HuH-7.5 (cell line): ENCODE measurements around the gene FCN3.
A peak's percentile ranks its signal among the peaks of the same experiment; 100 is the strongest.

Source experiments
- DNase-seq: peaks from one replicate; pipeline ENCODE4 v3.0.0; 2011; ENCODE audit warnings: low spot score

FCN3 gene

DNA sequence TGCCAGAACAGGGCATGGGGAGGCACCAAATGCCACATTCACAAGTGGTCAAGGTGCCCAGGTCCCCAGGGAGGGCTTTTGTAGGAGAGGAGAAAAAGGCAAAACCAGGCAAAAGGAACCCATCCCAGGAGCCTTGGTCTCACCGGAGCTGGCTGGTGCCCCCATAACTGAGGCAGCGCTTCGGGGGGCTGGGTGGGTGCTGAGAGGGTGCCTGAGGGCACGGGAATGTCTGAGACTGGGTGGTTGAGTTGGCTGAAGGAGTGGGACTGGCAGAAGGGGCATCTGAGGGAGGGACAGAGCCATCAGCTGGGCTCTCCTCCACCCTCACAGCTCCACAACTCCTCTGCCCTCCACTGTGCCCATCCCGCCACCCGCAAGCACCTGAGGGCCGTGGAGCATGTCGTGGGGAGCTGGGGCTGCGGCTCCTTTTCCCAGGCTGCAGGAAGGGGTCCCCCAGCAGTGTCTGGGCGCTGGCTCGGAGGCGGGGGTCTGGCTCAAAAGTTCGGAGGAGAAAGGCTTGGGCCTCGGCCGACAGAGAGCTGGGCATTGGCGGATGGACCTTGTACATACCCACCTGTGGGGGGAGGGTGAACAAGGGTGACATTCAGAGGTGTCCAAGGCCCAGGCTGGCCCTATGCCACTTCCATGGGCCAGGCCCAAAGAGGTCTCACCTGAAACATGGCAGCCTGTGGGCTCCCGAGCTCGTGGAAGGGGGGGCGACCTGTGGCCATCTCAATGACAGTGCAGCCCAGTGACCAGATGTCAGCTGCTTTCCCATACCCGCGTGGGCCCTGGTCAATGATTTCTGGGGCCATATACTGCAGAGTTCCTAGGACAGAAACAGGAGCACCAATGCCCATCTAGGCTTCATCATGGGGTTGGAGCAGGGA is 16.3 kb downstream of the FCN3 start:
- no peak for DNase-seq

DNA sequence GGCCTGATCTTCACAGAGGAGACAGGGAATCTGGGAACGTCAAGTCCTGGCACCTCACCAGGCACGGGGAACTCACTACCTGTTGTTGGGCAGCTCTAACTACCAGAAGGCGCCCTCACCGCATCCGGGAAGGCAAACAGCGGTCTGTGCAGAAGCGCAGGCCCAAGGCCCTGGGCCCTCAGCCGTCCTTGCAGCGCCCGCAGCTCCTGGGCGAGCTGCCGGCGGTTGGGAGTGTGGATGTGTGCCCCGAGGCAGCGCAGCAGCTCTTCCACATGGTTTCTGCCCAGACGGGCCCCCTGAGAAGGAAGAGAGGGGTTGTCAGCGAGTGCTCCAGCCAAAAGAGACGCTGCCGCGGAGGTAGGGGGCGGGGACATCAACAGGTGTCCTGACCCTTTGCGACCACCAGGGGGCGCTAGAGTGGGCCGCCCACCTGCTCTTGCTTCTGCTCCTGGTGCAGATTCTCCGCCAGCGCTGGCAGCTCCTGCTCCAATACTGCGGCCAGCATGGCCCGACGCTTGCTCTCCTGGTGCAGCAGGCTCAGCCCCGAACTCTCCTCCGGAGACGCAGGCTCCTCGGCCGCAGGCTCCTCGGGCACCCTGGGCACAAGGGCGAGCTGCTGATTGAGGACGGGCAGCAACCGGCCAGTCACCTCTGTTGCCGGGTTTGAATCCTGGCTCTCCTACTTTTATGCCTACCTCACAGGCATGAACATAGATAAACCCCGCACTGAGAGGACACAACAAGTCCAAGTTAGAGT is 17.2 kb downstream of the FCN3 start:
- DNase-seq, result peak; percentile 98

DNA sequence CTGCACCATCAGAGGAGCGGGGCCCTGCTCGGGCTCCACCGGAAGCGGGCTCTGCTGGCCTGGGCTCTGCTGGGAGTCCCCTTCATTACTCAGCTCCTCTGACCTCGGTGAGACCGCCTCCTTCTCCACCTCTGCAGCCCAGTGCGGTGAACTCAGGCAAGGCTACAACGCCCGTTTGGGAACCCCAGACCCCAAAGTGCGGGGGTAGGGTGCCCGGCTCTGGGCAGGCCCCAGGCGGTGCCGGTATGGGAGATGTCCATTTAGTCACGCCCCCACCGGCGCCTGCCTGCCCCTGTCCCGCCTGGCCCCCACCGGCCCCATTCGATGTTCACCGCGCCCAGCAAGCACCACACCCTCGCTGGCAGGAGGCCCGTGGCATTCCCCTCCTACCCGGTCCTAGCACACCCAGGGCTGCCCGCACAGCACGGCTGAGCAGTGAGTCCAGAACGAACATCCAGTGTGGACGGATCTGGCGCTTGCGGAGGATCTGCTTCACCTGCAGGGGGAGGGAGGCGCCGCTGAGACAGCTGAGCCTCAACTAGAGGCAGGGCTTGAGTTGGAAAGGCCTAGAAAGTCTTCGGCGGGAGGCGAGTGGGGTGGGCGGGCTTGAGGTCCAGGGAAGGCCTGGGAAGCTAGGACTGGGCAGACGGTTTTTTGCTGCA is 17.9 kb downstream of the FCN3 start:
- DNase-seq, result no peak

DNA sequence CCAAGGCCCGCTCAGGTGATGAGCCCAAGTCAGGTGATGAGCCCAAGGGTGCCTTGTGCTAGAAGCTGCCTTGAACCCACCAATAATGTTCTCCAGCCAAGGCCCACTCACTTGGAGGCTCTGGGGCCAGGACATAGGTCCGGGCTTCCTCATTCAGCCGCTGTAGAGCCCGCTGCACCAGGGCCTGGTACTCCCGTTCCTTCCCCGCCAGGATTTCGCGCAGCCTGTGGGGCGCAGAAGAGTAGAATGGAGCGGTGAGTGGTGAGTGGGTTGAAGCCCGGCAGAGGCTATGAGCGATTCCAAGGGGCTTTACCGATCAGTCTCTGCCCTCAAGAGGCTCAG is 18.4 kb downstream of the FCN3 start:
- DNase-seq, result no peak

DNA sequence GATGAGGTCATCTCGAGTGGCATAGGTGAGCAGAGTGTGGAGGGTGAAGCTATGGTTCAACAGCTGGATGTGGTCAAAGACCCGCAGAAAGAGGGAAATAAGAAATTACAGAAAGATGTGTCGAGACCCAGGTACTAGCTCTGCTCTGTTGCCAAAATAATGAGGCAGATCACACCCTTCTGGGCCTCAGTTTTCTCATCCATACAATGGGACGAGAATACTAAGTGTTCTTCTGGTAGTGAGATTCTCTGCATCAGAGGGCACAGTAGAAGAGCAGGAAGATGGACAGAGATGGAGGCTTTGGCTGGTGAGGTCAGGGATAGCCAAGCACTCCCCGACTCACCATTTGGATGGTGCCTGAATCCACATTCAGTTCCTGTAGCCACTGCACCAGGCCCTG is 18.9 kb downstream of the FCN3 start:
- no peak for DNase-seq

DNA sequence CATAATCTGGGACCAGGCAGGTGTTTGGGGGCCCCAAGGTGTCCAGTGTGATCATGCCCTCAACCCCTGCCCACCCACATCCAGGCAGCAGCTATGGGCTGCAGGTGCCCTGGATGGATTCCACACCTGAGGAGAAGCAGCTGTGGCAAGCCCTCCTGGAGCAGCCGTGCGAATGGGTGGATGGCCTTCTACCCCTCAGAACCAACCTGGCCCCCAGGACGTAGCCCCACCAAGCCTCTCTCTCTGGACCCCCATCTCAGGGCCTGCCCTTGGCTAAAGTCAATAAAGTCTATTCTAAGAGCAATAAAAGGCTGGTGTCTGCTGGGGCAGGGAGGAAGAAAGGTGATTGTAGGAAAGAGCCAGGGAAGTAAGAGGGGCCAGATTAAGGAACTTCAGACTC is 21.0 kb downstream of the FCN3 start:
- no peak for DNase-seq

DNA sequence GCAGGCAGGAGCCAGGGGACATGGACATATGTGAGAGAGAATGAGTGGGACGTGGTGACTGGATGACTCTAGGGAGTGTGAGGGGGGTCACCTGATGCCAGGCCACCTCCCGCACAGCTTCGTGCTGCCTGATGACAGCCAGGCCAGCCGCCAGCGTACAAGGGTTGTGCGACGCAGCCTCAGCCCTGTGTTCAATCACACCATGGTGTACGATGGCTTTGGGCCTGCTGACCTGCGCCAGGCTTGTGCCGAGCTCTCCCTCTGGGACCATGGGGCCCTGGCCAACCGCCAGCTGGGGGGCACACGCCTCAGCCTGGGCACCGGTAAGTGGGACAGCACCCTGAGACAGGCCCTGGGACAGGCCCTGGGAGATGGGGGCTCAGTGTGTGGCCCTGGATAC is 21.5 kb downstream of the FCN3 start:
- DNase-seq, result no peak

DNA sequence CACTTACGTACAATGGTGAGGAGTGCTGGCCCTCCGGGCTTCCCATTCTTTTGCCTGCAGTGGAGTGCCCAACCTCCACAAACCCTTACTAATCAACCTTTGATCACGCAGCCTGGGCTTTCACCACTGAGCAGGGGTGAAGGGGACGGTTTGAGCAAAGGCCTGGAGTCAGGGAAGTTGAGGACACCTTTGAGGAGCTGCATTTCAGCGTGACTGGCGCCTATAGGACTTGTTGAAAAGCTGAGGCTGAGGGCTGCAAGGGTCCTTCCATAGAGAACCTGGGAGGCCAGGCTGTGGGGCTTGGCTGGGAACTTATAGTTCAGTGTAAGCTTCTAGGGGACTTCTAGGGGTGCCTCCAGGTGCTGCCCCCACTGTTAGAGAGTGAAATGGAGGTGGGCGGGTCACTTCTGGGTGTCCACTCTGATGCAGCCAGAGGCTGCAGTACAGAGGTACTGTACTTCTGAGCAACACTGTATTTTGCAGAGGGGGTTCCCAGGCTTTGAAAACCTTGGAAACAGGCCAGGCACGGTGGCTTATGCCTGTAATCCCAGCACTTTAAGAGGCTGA is 23.0 kb downstream of the FCN3 start:
- no peak for DNase-seq

DNA sequence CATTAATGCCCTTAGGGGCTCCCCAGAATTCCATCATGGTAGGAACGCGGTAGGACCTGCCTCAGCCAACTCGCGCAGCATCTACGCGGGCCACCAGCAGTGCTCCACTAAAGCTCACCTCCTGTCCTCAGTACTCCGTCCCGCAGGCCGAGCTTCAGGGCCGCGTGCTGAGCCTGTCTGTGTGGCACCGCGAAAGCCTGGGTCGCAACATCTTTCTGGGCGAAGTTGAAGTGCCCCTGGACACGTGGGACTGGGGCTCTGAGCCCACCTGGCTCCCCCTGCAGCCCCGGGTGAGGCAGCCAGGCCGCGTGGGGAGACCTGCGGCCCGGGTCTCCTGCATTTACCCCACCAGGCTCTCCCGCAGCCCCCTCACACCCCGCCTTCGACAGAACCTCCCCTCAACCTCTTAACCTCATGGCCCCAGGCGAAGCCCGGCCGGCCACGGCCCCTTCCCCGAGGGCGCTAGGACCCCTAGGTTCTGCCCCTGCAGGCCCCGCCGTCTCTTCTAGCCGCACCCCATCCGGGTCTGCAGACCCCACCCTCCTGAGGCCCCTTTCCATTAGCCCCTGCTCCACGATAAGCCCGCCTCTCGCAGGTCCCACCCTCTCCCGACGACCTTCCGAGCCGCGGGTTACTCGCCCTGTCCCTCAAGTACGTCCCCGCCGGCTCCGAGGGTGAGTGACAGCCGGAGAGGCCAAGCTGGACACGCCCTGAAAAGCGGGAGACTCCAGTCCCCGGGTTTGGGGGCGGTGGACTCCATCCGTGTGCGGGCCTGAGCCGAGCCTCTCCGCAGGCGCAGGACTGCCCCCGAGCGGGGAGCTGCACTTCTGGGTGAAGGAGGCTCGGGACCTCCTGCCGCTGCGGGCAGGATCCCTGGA is 23.7 kb downstream of the FCN3 start:
- DNase-seq, result peak; percentile 90

DNA sequence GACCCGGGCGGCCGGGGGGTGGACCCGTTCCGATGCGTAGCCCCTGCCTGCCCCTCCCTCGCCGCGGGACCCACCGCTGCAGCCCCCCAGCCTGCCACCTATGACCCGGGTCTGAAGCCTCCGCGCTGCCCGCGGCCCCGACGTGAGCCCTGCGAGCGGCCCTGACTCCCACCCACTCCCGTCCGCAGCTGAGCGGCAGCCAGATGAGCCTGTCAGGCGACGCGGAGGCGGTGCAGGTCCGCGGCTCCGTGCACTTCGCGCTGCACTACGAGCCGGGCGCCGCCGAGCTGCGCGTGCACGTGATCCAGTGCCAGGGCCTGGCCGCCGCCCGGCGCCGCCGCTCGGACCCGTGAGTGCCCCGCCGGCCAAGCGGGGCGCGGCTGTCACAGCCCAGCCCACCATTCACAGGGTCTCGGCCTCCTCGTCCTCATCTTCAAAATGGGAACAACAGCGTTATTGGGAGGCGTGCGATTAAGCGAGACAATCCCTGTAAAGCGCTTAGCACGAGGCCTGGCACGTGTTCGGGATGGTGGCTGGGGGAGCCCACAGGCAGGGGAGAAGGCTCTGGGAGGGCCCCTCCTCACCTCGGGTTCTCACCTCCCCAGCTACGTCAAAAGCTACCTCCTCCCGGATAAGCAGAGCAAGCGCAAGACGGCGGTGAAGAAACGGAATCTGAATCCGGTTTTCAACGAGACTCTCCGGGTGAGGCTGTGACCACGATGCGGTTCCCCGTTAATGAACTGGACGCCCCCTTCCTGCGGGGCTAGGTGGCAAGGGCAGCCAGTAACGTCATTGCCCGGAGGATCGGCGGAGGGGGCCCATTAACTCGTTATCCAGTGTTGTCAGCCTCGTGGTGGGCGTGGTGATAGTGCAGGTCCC is 24.6 kb downstream of the FCN3 start:
- peak; percentile 93 for DNase-seq

DNA sequence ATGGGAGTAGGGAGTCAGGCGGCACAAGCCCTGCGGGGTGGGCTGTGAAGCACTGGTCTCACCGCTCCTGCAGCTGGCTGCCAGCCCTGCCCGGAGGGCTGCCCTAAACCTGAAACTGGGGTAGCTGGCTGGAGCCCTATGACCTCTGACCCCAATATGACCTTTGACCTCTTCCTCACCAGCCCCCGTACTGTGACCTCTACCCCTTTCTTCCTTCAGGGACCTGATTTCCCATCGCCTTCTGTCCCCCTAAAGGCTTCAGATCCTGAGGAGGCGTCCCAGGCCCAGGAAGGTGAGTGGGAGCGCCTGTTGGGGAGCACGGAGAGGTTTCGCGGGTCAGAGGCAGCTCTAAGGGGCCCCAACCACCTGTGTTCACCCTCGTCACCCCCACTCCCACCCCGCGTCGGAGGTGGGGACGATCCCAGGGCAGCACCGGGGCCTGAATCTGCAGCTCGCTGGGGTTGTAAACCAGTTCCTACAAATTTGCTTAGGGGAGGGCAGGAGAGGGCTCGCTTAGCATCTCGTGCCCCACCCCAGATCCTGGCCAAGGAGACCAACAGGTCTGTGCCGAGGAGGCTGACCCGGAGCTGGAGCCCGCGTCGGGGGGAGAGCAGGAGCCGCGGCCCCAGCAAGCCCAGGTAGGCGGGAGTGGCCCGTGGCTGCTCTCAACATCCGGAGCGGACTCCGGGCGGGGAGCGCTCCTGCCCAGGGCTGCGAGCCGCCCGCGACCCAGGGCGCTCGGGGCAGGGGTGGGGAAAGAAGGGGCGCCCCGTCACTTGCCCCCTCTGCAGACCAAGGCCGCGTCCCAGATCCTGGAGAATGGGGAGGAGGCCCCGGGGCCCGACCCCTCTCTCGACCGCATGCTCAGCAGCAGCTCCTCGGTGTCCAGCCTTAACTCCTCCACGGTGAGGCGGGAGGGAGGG is 25.5 kb downstream of the FCN3 start:
- DNase-seq, result peak; percentile 87

DNA sequence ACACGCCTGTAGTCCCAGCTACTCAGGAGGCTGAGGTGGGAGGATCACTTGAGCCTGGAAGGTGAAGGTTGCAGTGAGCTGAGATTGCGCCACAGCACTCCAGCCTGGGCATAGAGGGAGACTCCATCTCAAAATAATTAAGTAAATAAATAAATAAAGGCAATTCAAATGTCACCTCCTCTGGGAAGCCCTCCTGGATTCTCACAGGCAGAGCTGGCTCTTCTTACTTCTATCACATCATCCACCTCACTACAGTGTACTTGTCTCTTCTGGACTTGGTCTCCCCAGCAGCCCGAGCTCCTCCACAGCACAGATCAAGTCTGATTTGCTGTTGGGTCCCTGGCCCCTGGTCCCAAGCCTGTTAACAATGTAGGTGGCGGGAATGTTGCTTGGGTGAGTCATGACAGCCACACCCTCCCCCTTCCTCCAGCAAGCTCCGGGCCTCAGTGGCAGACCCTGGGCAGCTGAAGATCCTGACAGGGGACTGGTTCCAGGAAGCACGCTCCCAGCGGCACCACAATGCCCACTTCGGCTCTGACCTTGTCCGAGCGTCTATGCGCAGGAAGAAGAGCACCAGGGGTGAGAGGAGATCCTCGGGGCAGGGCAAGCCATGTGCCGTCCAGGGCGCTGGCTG is 27.5 kb downstream of the FCN3 start:
- no peak for DNase-seq

DNA sequence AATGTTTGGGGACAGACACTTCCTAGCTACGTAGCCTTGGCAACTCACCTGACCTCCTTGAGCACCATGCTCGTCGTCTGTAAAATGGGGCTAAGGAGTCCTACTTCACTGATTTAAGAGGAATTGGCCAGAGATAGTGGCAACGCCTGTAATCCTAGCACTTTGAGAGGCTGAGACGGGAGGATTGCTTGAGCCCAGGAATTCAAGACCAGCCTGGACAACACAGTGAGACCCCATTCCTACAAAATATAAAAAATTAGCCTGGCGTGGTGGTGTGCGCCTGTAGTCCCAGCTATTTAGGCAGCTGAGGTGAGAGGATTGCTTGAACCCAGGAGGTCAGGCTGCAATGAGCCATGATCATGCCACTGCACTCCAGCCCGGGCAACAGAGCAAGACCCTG is 28.3 kb downstream of the FCN3 start:
- no peak for DNase-seq

DNA sequence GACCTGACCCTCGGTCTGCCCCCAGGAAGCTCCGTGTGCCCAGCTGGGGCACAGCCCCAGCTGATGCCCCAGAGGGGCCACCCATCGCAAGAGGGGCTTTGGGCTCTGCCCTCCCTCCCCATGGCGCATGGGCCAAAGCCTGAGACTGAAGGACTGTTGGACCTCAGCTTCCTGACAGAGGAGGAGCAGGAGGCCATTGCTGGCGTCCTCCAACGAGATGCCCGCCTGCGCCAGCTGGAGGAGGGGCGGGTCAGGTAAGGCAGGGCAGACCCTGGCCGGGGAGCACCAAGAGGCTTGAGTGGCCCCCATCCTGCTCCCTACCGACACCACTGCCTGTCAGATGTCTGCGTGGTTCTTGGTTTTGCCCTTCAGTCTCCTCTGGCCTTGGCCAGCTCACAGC is 29.4 kb downstream of the FCN3 start:
- no peak for DNase-seq

DNA sequence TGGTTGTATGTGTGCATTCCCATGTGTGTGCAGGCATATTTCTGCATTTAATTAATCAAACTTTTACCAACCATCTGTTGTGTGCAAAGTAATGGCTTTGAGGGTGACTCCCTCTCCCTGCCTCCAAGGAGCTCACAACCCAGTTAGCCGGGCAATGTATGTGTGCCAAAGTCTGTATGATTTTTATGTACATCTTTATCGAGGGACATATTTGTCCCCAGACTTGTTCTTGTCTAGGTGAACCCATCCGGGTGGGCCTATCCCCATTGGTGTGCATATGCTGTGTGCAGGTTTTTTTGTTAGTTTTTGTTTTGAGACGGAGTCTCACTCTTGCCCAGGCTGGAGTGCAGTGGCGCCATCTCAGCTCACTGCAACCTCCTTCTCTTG is 31.0 kb downstream of the FCN3 start:
- DNase-seq, result no peak

DNA sequence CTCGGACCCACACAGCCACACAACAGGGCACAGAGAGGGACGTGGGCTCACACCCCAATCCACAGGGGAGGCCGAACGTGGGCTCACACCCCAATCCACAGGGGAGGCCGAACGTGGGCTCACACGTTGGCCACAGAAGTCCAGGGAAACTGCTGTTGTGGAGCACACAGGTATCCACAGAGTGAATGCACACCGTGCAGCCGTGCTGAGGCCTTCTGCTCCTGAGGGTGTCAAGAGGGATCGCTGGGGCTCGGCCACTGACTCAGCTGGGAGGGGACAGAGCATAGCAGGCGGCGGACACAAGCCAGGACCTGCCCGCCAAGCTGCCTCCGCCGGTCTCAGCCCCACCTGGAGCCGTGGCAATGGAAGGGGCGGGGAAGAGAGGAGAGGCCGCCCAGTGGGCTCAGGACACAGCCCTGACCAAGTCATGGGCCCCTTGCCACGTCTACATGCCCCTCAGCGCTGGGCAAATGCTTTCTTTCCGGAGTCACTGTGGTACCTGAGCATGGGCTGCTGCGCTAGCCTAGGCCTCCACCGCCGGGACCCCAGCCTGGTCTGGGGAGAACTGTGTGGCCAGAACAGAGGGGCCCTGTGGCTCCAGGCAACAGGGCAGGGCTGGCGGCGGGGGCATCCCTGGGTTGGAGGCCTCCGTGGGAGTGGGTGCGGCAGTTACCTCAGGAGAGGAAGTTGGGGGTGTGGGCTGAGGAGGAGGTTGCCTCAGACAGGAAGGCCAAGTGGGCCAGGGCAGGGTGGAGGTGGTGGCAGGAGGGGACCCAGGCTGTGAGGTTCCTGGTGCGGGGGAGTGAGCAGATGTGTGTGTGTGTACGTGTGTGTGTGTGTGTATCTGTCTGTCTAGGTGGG is 31.6 kb downstream of the FCN3 start:
- DNase-seq, result no peak

DNA sequence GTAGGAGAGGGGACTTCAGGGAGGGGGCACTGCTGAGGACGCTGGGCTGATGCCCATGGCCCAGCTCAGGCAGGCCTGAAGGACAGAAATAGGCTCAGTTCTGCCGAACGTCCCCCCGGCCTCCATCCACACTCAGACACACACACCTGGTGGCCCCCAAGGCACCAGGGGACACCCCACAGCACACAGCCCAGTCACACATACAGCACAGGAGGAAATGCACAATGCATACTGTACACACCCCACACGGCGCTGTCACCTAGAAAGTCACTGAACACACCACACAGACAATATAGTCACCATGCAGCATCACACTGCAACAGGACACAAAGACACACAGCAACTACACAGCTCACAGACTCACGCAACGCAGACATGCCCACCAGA is 32.2 kb downstream of the FCN3 start:
- DNase-seq, result no peak
